Neural crest cell (in vitro differentiated cells): ENCODE results near the gene GADD45B. TPM values are rescaled to one million over a fixed set of nuclear protein-coding genes. Genes with fewer than 3 reads are reported as not detected.
"Not testable (repeated sequence)": the region's sequence is repeated elsewhere in the genome, so short reads cannot be mapped to it uniquely, and the experiment has no call there.

Experiments
- DNase-seq: peaks from one replicate; pipeline ENCODE4 v3.0.0; 2021; ENCODE audit warnings: low read depth, mixed read lengths, low spot score
- H3K27ac Mint-ChIP-seq: one replicate; pipeline ENCODE4 v1.8.0; 2021; ENCODE audit warnings: mild to moderate bottlenecking, mixed read lengths; ENCODE audit not compliant: unreplicated experiment
- H3K27me3 Mint-ChIP-seq: 2 replicates; pipeline ENCODE4 v1.8.0; 2021; ENCODE audit warnings: low read depth, mild to moderate bottlenecking, mixed read lengths
- H3K36me3 Mint-ChIP-seq: 2 replicates; pipeline ENCODE4 v1.8.0; 2021; ENCODE audit warnings: low read depth, mild to moderate bottlenecking, mixed read lengths
- H3K4me1 Mint-ChIP-seq: 2 replicates; pipeline ENCODE4 v1.8.0; 2021; ENCODE audit warnings: mixed read lengths
- H3K4me3 Mint-ChIP-seq: one replicate; pipeline ENCODE4 v1.8.0; 2021; ENCODE audit warnings: mild to moderate bottlenecking, mixed read lengths
- H3K9me3 Mint-ChIP-seq: 2 replicates; pipeline ENCODE4 v1.8.0; 2021; ENCODE audit warnings: mixed read lengths
- CTCF ChIP-seq: fragments of 200-600 bp; sonication (generic); conservative IDR thresholded peaks from 2 replicates; pipeline ENCODE4 v1.5.0; 2021; ENCODE audit warnings: antibody characterized with exemption, mild to moderate bottlenecking
- total RNA-seq: library from RNA; stranded (reverse); gene quantifications from 2 replicates; pipeline ENCODE4 v1.2.1, GENCODE V29; 2021

Gene GADD45B
- total RNA-seq, 1 donor from 2014 or later = 4.1 TPM

- Mint-ChIP-seq H3K36me3 (no peaks in the 10 kb centered on the region), H3K27ac (no peak overlapping the region), H3K4me3 (no peak overlapping the region), H3K4me1 (peaks cover 11% of the 10 kb centered on the region), H3K27me3 (peaks cover 5% of the 10 kb centered on the region), H3K9me3 (no peaks in the 10 kb centered on the region)
- no peak for TF ChIP-seq CTCF
- DNase-seq = no peak
These were observed 7.3 kb upstream of the GADD45B start for GRCh38 chr19:2468596-2468995.

GRCh38 chr19:2469102-2469914 is 6.6 kb upstream of the GADD45B start:
- peak overlapping the region; percentile 92 for H3K27ac Mint-ChIP-seq
- H3K27me3 Mint-ChIP-seq = peaks cover 5% of the 10 kb centered on the region
- H3K4me1 Mint-ChIP-seq = peaks cover 11% of the 10 kb centered on the region
- H3K4me3 Mint-ChIP-seq = peak overlapping the region; percentile 74
- H3K36me3 Mint-ChIP-seq = no peaks in the 10 kb centered on the region
- DNase-seq = no peak
- H3K9me3 Mint-ChIP-seq = no peaks in the 10 kb centered on the region
- no peak for TF ChIP-seq CTCF

- H3K9me3 Mint-ChIP-seq, H3K27ac Mint-ChIP-seq, H3K36me3 Mint-ChIP-seq, H3K27me3 Mint-ChIP-seq, DNase-seq: not testable (repeated sequence)
- Mint-ChIP-seq H3K4me3 (peak overlapping the region; percentile 74), H3K4me1 (peaks cover 11% of the 10 kb centered on the region)
These were observed 6.1 kb upstream of the GADD45B start for GRCh38 chr19:2469915-2470200.

- no peaks in the 10 kb centered on the region for H3K9me3 Mint-ChIP-seq
- no peak overlapping the region for H3K27ac Mint-ChIP-seq
- H3K36me3 Mint-ChIP-seq = no peaks in the 10 kb centered on the region
- H3K27me3 Mint-ChIP-seq = peaks cover 41% of the 10 kb centered on the region
- peak overlapping the region; percentile 72 for H3K4me3 Mint-ChIP-seq
- TF ChIP-seq CTCF = peak; percentile 100
- H3K4me1 Mint-ChIP-seq = peaks cover 31% of the 10 kb centered on the region
- peak; percentile 90 for DNase-seq
These were observed 1.5 kb upstream of the GADD45B start for GRCh38 chr19:2474232-2475017.

GRCh38 chr19:2475018-2475701 is 767 bp upstream of the GADD45B start:
- H3K27ac Mint-ChIP-seq = no peak overlapping the region
- no peak for TF ChIP-seq CTCF
- H3K4me3 Mint-ChIP-seq = peak overlapping the region; percentile 72
- H3K27me3 Mint-ChIP-seq = peaks cover 47% of the 10 kb centered on the region
- no peaks in the 10 kb centered on the region for H3K36me3 Mint-ChIP-seq
- H3K4me1 Mint-ChIP-seq = peaks cover 27% of the 10 kb centered on the region
- no peaks in the 10 kb centered on the region for H3K9me3 Mint-ChIP-seq
- peak; percentile 40 for DNase-seq
